ENCODE results near the gene LRRC45. TPM values are rescaled to one million over a fixed set of nuclear protein-coding genes. Genes with fewer than 3 reads are reported as not detected.

LRRC45 gene
- total and polyA plus RNA-seq, 12 donors: 1.2 to 24.5 (median 12.6) TPM

- DNase-seq: no peak
- peaks cover 0 to 9% of the 10 kb centered on the region in 2 donors for H3K4me1 ChIP-seq (replicated peaks in 1 of 2)
- H3K27ac ChIP-seq: no peak overlapping the region
- intact Hi-C loops (cut with DNase I): no loop called here
- TF ChIP-seq, protein P1, sequence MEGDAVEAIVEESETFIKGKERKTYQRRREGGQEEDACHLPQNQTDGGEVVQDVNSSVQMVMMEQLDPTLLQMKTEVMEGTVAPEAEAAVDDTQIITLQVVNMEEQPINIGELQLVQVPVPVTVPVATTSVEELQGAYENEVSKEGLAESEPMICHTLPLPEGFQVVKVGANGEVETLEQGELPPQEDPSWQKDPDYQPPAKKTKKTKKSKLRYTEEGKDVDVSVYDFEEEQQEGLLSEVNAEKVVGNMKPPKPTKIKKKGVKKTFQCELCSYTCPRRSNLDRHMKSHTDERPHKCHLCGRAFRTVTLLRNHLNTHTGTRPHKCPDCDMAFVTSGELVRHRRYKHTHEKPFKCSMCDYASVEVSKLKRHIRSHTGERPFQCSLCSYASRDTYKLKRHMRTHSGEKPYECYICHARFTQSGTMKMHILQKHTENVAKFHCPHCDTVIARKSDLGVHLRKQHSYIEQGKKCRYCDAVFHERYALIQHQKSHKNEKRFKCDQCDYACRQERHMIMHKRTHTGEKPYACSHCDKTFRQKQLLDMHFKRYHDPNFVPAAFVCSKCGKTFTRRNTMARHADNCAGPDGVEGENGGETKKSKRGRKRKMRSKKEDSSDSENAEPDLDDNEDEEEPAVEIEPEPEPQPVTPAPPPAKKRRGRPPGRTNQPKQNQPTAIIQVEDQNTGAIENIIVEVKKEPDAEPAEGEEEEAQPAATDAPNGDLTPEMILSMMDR (IDR thresholded peaks at IDR 0.05): no peak
- TF ChIP-seq POLR2A (IDR thresholded peaks at IDR 0.05): no peak
- H3K27me3 ChIP-seq: no peaks in the 10 kb centered on the region
- peaks cover 0 to 25% of the 10 kb centered on the region in 2 donors for H3K36me3 ChIP-seq (replicated peaks in 1 of 2)
- H3K4me3 ChIP-seq: no peak overlapping the region
- 94 to 96% (median 94%) methylated on average over 28 to 35 of the region's 35 CpGs for WGBS, 4 donors
- H3K9me3 ChIP-seq (replicated peaks in 1 of 3): no peaks in the 10 kb centered on the region
Observed at GRCh38 chr17:81983011-81983638, 40.0 kb upstream of the LRRC45 start.

GRCh38 chr17:81983639-81984373, 39.3 kb upstream of the LRRC45 start:
- intact Hi-C loops (cut with DNase I): no loop called here
- peaks cover 0 to 2% of the 10 kb centered on the region in 2 donors for H3K4me1 ChIP-seq (replicated peaks in 1 of 2)
- no peak for TF ChIP-seq POLR2A (IDR thresholded peaks at IDR 0.05)
- TF ChIP-seq, protein P1 (IDR thresholded peaks at IDR 0.05): no peak
- no peak overlapping the region for H3K27ac ChIP-seq
- H3K36me3 ChIP-seq (replicated peaks in 1 of 2): peaks cover 0 to 25% of the 10 kb centered on the region in 2 donors
- WGBS, 4 donors: 85 to 95% (median 94%) methylated on average over 26 of the region's 26 CpGs
- H3K4me3 ChIP-seq: no peak overlapping the region
- no peak for DNase-seq
- no peaks in the 10 kb centered on the region for H3K27me3 ChIP-seq
- no peaks in the 10 kb centered on the region for H3K9me3 ChIP-seq (replicated peaks in 1 of 3)

GRCh38 chr17:81984773-81985410, 38.2 kb upstream of the LRRC45 start:
- peaks cover 0 to 25% of the 10 kb centered on the region in 2 donors for H3K36me3 ChIP-seq (replicated peaks in 1 of 2)

GRCh38 chr17:81986606-81987005, 36.5 kb upstream of the LRRC45 start:
- Histone ChIP-seq H3K27ac (no peak overlapping the region), H3K9me3 (replicated peaks in 1 of 3) (no peaks in the 10 kb centered on the region), H3K4me3 (no peak overlapping the region), H3K36me3 (replicated peaks in 1 of 2) (peaks cover 0 to 25% of the 10 kb centered on the region in 2 donors), H3K27me3 (no peaks in the 10 kb centered on the region), H3K4me1 (replicated peaks in 1 of 2) (peaks cover 3 to 7% of the 10 kb centered on the region in 2 donors)
- intact Hi-C loops (cut with DNase I): no loop called here
- no peak for DNase-seq
- TF ChIP-seq, protein P1 (IDR thresholded peaks at IDR 0.05): no peak
- TF ChIP-seq POLR2A (IDR thresholded peaks at IDR 0.05): no peak
- 94 to 96% (median 96%) methylated on average over 26 of the region's 26 CpGs for WGBS, 4 donors

More at GRCh38 chr17:81984773-81985410, 38.2 kb upstream of the LRRC45 start:
- Histone ChIP-seq H3K27ac (no peak overlapping the region), H3K27me3 (no peaks in the 10 kb centered on the region), H3K4me1 (replicated peaks in 1 of 2) (no peaks in the 10 kb centered on the region), H3K9me3 (replicated peaks in 1 of 3) (no peaks in the 10 kb centered on the region), H3K4me3 (no peak overlapping the region)
- 92 to 95% (median 93%) methylated on average over 12 to 21 of the region's 21 CpGs for WGBS, 4 donors
- intact Hi-C loops (cut with DNase I): no loop called here
- DNase-seq: no peak
- no peak for TF ChIP-seq POLR2A (IDR thresholded peaks at IDR 0.05)
- TF ChIP-seq, protein P1 (IDR thresholded peaks at IDR 0.05): no peak

Data from adrenal gland (tissue), 12 donors.